HG02588 (cell line): ENCODE results near the gene SCP2.

Experiments used
- ATAC-seq: cut with Tn5 transposase; IDR thresholded peaks from one replicate; pipeline ENCODE4 v1.9.1; 2021; ENCODE audit warnings: mild to moderate bottlenecking, moderate library complexity; ENCODE audit not compliant: unreplicated experiment

Gene SCP2

GRCh38 chr1:53079251-53079650, 152.2 kb downstream of the SCP2 start:
- ATAC-seq, result no peak

GRCh38 chr1:53080041-53080440, 153.0 kb downstream of the SCP2 start:
- no peak for ATAC-seq

- ATAC-seq, result no peak
Measured at GRCh38 chr1:53080769-53081168, 153.7 kb downstream of the SCP2 start.

GRCh38 chr1:53081384-53082066, 154.4 kb downstream of the SCP2 start:
- ATAC-seq, result no peak

- ATAC-seq, result no peak
Measured at GRCh38 chr1:53082826-53083455, 155.9 kb downstream of the SCP2 start.

- no peak for ATAC-seq
Measured at GRCh38 chr1:53083636-53084588, 156.8 kb downstream of the SCP2 start.

- ATAC-seq, result no peak
Measured at GRCh38 chr1:53084589-53084971, 157.5 kb downstream of the SCP2 start.

- ATAC-seq, result no peak
Measured at GRCh38 chr1:53085405-53085804, 158.3 kb downstream of the SCP2 start.

GRCh38 chr1:53086491-53087070, 159.5 kb downstream of the SCP2 start:
- ATAC-seq, result no peak

GRCh38 chr1:53087332-53088285, 160.5 kb downstream of the SCP2 start:
- no peak for ATAC-seq

- ATAC-seq, result no peak
Measured at GRCh38 chr1:53088616-53089300, 161.7 kb downstream of the SCP2 start.

GRCh38 chr1:53089478-53090226, 162.6 kb downstream of the SCP2 start:
- no peak for ATAC-seq

- ATAC-seq, result no peak
Measured at GRCh38 chr1:53090227-53091147, 163.4 kb downstream of the SCP2 start.

- no peak for ATAC-seq
Measured at GRCh38 chr1:53091841-53092645, 165.0 kb downstream of the SCP2 start.

GRCh38 chr1:53092659-53093450, 165.8 kb downstream of the SCP2 start:
- no peak for ATAC-seq

- ATAC-seq, result no peak
Measured at GRCh38 chr1:53093451-53093754, 166.3 kb downstream of the SCP2 start.
